ENCODE measurements around the gene DNAH11.

Gene DNAH11

DNA sequence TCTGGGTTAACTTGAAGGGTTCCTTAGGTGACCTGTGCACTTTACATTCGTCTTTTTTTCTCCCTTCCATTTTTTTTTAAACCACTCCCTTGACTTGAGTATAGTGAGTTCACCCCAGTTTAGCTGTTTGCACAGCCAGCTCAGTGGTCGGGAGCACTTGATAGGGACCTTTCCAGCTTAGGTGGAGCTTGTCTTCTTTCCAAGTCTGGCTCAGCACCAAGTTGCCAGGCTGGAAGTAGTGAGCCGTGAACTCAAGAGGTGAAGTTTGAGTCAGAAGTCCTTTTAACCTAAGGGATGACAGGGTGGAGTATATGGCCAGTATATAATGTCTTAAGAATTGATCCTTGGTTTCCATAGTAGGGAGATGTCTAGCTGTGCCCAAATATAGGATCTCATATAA lies 7.2 kb downstream of the DNAH11 start:
- no peak for DNase-seq

DNA sequence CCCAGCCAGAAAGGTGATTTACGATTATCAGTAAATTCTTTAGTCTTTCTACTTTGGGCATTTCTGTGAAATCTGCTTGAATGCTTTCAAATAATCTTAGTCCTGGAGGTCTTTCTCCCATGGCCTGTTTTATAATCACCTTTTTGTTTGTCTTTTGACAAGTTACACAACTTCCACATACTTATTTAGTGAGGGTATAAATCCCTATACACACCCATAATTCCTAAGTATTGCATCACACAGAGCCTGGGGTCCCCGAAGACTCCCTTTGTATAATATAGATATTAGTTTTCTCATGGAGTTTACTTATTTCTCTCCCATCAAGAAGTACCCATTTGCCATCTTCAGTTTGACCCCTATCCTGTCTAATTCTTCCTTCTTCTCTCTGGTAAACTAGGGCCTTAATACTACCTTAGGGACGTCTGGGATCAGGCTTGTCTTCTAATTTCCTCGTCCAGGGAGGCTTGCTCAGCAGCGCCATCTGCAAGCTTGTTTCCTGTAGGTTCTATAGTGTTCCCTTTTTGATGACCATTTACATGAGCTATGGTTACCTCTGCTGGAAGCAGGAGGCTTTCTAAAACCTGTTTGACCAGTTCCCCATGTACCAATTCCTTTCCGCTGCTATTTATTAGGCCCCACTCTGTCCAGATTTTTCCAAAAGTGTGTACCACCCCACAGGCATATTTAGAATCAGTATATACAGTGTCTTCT lies 8.1 kb downstream of the DNAH11 start:
- peak; percentile 13 for DNase-seq

DNA sequence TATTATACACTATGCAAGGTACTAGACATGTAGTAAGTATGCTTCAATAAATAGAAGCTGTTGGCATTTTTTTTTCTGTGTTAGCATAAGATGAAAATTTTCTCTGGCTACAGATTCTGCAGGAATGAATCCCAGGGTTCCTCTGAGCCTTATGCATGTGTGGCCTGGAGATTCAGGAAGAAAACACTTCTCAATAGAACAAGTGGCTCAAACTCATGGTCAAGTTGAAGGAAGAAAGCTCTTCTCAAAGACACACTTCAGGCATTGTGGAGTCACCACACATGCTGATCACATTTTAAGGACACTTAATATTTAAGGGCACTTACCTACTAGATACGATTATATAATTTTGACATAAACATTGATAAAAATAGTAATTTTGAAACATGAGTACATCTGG lies 19.5 kb downstream of the DNAH11 start:
- no peak for DNase-seq

GRCh38 chr7:21565614-21566013 lies 22.8 kb downstream of the DNAH11 start:
- no peak for DNase-seq

GRCh38 chr7:21566094-21566493 lies 23.3 kb downstream of the DNAH11 start:
- no peak for DNase-seq

DNA sequence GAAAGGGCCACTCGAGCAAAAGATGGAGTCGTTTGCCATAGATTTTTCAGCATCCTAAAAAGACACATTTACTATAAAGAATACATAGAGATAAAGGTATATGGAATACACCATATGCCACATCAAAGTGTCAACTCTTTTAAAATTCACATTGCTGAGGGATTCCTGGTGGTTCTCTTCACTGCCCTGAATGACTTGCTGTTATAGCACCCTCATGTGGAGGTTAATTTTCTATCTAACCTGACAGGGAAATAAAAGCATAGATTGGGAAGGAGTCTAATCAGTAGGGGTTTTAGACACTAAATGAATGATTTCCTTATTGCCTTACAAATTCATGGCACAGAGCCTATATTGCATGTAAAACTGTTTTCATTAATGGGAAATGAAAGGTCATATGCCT lies 25.9 kb downstream of the DNAH11 start:
- no peak for DNase-seq

DNA sequence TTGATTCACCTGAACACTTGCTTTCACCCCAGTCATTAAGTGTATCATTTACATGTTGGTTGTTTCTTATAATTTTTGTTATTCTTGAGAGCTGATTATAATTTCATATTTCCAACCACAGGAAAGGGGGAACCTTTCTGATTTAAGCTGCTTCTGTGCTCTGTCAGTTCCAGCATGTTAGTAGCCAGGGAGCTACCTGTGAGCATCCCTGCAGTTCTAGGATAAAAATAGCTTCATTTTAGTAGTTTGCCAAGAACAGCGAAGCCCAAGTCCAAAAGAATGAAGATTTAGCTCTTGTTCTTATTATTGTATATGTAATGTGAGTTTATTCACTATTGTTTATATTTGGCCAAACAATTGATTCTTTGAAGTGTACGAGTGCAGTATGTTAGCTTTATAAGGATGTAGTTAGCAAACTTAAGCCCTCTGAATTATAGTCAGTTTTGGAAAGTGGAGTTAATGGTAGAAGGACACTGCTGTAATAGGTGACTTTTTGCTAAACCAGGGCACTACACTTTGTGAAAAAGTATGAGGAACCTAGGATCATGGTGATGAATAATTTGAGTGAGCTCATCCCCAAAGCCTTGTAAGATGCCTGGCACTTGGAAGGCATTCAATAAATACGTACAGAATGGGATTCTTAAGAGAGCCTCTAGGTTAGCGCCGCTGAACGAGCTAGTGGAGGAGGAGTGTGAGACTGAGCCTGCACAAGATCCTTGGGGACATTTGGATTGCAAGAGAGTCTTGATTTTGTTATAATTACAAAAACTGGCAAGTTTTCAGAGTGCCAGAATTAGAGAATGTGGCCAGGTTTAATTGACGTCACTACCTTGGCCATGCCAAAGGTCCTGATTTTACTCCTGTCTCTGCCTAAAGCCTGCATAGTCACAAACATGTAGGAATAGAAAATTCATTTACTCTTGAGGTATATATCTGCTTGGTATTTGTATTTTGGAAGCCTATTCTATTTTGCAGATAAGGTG lies 29.8 kb downstream of the DNAH11 start:
- no peak for DNase-seq

DNA sequence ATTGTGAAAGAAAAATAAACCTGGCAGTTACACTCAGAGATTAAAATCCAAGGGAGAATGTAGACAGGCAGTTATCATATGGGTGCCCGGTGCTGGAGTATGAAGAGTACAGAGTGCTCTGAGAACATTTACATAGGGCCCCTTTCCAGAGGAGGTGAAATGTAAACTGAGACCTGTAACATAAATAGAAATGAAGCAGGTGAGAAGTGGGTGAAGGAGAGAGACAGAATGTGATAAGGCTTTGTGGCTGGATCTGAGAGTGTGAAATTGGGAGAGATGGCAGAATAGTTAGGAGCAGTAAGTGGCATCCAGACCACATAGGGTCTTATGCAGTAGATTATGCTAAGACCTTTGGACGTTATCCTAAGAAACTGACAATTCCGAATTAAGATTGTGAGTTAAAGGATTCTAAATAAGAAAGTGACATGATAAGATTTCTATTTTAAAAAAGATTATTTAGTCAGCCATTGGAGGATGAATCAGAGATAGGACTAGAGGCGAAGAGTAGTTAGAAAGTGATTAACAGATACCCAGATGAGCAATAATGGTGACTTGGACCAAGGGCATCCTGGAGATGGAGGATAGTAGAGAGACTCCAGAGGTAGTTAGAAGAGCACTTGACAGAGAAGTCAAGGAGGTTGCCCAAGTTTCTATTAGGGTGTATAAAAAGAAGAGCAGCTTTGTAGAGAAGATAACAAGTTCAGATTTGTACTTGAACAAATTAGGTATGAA lies 36.7 kb downstream of the DNAH11 start:
- DNase-seq: no peak

DNA sequence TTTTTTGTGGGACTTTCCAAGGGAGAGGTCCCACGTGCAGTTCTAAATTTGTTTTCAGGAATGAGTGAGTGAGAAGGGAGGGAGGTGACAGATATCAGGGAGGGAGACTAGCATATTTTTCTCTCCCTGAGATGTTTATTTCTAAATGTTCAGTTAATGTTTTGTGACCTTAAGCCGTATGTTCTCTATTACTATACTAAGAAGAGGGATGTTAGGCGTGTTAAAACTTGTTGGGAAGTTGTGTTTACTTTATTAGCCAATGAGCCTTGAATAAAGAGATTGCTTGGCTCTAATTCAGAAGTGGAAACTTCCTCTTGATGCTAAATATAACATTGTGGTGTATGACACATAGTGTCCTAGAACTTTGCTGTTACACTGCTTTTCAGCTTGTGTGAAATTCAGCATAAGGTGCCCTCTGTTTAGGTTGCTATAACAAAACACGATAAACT lies 37.3 kb downstream of the DNAH11 start:
- DNase-seq: peak; percentile 3

DNA sequence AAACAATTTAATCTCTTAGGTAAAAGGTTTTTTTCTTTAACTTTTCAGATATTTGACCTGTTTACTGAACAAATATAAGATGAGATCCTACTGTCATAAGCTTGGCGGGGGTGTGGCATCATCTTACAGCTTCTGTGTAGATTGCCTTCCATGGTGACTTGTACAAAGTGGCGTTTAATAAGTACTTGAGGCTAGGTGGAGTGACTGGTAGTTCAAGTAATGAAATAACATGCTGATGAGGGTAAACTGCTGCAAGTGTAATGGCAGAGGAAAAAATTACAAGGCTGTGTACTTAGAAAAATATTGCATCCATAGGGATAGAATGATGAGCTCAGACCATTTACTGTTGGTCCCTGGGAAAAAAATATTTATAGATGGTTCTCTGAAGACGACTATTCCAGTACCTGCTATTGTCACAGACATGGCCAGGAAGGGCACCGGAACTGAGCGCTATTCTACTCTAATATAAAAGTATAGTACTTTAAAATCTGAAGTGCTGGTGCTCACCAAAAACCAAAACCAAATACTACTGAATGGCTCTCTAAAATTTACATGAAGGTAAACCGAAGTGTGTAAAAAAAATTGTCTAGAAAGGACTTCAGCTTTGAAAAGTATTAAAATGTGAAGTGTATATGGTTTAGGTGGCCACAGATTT lies 42.4 kb downstream of the DNAH11 start:
- no peak for DNase-seq

GRCh38 chr7:21587139-21587784 lies 44.4 kb downstream of the DNAH11 start:
- DNase-seq: no peak

DNA sequence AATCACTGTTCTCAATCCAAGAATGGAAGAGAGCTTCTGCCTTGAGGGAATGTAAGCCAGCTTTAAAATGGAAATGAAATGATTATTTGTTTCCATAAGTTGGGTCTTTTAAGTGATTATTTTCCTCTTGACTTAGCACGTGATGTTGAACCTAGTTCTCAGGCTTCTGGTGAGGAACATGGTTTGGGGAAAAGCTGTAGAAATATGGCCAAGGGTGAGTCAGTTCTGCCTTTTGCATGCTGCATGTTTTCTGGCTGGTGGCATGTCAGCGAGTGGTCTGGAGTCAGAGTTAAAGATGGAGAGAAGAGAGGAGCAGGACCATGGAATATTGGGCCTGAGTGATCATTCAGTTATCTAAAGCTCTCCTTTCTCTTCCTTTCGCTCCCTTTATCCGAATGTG lies 54.0 kb downstream of the DNAH11 start:
- no peak for DNase-seq

DNA sequence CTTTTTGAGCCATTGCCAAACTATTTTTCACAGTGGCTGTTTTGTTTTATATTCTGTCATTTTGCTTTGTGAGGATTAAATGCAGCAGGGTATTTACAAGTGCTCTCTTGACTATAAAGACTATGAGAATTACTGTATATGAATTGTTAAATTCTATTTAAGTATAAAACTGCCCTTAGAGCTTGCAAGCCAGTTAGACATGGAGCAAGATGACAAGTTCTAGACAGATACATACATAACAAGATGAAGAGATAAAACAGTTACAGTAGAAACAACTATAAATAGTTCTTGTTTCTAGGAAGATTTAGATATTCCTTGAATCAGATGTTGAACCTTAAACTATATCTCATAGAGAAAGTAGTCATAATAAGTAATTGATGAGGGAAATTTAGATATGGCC lies 60.6 kb downstream of the DNAH11 start:
- no peak for DNase-seq

DNA sequence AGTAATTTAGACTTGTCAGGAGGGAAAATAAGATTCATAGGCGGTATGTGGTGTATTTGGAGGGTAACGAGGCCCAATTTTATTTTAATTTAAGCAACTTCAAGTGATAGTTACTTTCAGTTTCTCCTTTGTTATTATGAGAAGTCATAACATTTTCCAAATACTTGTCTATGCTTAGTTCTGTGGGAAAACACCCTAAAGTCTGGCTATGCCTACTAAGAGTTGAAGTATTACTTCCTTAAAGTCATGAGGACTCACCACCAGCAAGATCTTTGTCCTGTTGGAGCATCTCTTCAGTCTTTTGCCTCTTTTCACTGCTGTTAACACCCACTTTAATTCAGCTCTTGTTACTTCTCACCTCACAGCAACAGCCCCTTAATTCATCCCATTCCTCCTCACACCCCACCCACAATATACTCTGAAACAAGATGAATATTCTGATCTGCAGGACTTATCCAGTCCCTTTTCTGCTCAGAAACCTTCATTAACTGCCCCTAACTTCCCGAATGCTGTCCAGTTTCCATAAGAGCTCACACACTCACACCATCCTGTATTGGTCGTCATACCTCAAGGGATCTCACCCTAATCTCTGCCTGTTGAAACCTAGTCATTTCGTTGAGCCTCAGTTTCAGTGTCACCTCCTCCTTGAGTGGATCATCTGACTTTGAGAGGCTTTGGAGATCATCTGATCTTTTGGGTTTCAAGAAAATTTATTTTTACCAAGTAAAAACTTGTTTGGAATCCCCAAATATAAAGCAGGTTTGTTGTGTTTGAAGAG lies 61.3 kb downstream of the DNAH11 start:
- no peak for DNase-seq

DNA sequence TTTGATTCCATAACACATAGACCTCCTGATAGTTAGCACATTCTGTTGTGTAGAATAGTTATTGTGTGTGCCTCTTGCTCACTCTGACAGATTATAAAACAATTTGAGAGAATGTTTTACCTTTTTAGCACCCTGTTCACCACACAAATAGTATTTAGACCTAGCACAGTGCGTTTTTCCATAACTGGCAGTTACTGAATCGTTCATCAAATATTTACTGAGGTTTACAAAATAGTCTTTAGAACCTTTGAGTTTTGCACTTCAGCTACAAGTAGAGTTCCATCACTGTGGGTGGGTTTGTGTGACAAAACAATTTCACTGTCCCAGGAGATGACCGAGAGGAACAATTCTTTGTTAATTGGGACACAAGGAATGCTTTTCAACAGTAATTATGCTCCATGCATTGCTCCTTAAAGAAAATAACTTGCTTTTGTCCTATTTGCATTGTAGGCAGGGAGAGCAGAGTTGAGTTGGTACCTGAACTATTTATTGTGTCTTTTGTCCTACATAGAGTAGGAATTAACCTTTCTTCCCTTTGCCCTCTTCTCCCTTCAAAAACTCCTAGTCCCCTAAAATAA lies 62.3 kb downstream of the DNAH11 start:
- no peak for DNase-seq

DNA sequence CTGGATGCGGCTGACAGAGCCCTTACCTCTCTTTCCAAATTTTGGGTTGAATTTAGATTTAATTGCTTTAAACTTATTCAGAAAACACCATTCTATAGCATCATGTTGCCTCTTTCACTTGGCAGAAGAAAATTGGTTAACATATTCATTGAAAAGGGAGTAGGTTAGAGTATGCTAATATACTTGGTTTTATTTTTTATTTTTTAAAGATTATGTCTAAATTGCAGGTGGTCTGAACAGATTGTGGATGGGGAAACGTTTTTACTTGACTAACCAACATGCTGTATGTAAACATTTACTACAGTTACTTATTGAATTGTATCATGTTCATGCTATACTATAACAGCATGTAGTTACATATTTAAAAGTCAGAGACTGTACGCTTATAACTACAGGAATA lies 65.6 kb downstream of the DNAH11 start:
- DNase-seq: no peak

GRCh38 chr7:21611129-21611528 lies 68.3 kb downstream of the DNAH11 start:
- no peak for DNase-seq

- no peak for DNase-seq
These were observed 73.3 kb downstream of the DNAH11 start for GRCh38 chr7:21616091-21616490.

- no peak for DNase-seq
These were observed 74.1 kb downstream of the DNAH11 start for GRCh38 chr7:21616796-21617436.

- no peak for DNase-seq
These were observed 74.7 kb downstream of the DNAH11 start for GRCh38 chr7:21617513-21617912.

All from NCI-H774 (cell line).